GM18511 (cell line): ENCODE data around the gene CD74.
"Not testable (repeated sequence)": the region's sequence is repeated elsewhere in the genome, so short reads cannot be mapped to it uniquely, and the experiment has no call there.

Experiments
- ATAC-seq: cut with Tn5 transposase; IDR thresholded peaks from one replicate; pipeline ENCODE4 v1.9.1; 2021; ENCODE audit warnings: mild to moderate bottlenecking, moderate library complexity; ENCODE audit not compliant: unreplicated experiment

CD74 gene

DNA sequence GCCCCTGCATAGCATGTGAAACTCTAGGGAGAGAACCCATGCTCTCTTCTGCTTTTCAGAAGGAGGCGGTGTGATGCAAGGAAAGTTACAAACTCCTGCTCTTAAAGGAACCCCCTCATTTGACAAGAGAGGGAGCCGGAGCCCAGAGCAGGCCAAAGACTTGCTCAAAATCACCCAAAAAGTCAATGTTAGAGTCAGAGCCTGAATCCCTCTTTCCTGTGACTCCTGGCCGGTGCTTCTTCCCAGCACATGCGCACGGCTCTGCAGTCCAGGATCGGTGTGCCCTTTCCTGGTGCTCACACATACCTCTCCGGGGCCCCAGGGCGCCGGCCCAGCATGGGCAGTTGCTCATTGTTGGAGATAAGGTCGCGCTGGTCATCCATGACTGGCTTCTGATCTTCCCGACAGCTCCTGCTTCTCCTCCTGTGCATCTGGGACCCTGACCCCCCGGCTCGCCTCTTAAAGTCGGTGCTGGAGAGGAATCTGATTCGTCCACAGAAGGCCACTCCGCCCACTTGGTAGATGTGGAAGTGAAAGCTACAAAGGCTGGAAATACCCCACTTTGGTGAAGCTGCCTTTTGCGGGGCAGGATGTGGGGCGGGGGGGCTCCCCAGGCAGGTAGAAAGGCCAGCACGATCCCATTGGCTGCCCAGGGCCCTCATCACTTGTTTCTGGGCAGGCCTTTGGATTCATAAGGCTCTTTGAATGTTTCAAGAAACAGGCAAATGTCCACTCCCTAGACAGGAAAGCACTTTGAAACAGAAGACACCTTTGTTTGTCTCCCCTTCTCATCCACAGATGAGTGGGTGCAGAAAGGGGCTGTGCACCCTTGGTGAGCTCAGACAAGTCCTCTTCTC, at the start of gene CD74:
CD74 (minus strand) TSS at position 592 of the 857 bp plus-strand sequence; CDS start at position 431, 161 bp downstream.
- ATAC-seq = peak; percentile 77

DNA sequence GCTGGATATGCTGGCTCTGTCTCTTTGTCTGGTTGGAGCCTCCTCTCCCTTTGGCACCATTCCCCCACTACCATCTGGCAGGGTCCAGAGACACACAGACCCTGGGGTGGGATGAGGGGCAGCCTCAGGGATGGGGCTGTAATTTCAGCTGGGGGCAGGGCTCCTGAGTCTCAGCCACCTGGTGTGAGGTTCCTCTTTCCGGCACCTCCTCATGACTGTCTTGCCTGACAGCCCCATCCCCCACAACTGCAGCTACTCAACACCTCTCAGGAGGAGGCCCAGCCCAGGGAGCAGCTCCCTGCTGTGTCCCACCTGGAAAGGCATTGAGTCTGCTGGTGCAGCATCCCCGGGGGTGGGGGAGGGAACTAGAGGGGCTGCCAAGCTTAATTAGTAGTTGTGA, 48.5 kb upstream of the CD74 start:
- peak; percentile 86 for ATAC-seq

DNA sequence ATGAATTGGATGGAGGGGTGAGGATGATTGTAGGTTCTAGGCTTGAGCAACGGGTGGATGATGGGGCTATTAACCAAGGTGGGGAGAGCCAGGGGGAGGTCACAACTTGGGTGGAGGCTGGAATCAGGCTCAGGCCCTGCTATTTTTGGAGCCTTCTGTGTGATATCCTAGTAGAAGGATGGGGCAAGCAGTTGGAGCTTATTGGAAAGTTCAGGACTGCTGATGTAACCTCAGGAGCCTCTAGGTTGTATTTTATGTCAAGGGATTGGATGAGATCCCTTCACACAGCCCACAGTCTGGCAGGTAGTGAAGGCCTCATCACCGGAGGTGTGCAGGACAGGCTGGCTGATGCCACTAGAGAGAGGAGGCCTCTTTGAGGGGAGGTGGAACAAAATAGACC, 48.1 kb upstream of the CD74 start:
- no peak for ATAC-seq

DNA sequence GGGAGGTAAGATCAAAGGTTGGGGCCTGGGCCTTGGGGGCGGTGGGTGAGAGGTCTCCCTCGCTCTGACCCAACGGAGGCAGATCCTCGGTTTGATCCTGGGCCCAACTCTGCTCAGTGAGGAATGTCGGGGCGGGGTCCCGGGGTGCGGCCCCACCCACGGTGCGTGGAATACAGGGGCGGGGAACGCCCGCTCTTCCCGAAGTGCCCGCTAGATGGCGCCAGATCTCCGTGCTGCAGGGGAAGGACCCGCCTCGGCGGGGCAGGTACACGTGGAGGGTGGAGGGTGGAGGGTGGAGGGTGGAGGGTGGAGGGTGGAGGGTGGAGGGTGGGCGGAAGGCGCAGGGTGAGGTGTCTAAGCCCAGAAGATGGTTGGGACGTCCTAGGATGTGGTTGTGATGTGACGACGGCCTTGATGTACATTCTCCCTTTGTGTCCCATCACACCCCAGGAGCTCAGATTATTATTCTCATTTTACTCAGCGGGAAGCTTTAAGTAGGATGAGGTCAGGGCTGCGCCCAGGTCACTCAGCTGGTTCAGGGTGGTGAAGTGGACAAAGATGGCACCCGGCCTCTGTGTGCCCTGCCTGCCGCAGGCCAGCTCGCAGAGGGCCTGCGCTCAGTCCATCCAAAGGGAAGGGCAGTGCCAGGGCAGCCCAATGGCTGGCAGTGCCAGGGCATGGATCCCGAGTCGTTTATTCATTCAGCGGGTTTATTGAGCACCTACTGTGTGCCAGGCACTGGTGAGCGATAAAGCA, 46.3 kb upstream of the CD74 start:
- ATAC-seq = peak; percentile 76

DNA sequence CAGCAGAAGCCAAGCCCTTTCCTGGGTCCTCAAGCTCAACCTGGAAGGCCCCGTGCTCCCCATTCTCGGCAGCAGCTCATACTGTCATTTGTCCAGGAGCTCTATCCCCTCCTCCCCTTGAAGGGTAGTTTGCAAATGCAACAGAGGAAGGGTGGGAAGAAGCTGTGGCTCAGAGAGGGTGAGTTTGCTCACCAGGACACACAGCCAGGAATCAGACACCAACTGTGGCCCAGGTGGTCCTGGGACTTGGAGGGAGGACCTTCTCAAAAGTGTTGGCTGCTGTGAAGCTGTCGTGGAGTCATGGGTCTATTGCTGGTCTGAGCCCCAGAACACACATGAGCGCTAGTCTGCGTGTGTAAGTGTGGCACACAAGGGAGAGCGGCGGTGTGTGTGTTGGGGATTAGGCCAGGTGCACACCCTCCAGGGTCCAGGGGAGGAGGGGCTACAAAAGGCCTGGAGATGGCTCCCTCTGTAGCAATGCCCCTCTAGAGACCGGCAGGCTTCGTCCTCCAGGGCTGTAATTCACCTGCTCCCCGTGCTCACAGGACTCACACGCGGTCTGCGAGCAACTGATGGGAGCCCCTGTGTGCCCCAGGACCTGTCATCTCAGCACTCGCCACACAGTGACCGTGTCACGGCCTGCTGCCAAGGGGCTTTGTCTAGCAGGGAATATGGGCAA, 45.0 kb upstream of the CD74 start:
- no peak for ATAC-seq

DNA sequence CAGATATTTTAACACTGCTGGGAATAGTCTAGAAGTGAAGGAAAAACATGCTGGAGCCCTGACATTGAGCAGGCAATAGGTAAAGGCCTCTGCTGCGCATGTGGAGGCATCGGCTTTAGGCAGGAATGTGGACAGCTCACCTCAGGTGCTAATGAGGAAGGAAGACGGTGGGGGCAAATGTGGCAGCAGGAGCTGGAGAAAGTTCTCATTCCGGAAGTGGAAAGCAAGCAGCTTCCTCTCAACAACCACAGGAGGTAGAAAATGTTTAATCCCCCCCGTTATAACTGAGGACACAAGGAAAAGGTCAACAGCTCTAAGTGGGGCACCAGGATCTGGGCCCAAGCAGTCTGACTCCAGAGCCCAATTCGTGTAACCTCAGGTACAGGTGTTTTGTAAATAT, 44.4 kb upstream of the CD74 start:
- no peak for ATAC-seq

DNA sequence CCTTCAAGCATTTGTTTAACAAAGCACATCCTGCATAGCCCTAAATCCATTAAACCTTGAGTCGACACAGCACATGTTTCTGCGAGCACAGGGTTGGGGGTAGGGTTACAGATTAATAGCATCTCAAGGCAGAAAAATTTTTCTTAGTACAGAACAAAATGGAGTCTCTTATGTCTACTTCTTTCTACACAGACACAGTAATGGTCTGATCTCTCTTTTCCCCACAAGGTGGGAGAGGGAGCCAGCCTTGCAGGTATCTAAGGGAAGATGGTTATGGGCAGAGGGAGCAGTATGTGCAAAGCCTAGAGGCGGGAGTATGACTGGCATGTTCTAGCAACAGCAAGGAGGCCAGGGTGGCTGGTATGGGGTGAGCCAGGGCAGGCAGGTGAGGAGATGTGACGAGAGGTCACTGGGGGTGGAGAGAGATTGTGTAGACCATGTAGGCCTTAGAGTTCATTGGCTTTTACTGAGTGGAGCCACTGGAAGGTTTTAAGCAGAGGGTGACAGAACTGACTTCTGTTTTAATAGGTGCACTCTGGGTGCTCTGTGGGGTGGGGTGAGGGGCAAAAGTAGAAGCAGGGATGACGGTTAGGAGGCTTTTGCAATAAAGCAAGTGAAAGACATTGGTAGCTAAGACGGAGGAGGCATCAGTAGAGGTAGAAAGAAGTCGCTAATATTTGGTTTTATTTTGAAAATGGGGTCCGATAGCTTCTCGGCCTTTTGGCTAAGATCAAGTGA, 42.0 kb upstream of the CD74 start:
- ATAC-seq = no peak

DNA sequence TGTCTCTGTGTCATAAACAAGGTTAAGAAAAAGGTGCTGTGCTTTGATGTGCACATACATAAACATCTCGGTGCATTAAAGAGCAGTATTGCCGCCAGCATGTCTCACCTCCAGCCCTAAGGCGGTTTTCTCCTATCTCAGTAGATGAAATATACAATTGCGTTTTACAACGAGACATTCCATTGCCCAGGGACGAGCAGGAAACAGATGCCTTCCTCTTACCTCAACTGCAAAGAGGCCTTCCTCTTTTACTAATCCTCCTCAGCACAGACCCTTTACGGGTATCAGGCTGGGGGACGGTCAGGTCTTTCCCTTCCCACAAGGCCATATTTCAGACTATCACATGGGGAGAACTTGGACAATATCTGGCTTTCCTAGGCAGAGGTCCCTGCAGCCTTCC, 41.3 kb upstream of the CD74 start:
- ATAC-seq = not testable (repeated sequence)

DNA sequence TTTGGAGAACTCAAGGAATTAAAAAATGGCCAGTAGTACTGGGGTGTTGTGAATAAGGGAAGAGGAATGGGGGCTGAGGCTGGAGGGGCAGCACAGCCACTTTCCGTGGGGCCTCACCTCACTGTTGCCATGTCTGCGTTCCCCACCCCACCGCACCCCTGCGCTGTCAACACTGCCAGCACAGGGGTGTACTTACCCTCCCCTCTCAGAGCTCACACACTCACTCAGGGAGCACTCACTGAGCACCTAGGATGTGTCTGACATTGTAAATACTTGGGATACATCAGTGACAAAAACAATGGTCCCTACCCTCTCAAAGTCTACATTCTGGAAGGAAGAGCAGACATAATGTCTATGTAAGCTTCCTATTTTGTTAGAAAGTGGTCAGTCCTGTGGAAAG, 40.2 kb upstream of the CD74 start:
- ATAC-seq = no peak

DNA sequence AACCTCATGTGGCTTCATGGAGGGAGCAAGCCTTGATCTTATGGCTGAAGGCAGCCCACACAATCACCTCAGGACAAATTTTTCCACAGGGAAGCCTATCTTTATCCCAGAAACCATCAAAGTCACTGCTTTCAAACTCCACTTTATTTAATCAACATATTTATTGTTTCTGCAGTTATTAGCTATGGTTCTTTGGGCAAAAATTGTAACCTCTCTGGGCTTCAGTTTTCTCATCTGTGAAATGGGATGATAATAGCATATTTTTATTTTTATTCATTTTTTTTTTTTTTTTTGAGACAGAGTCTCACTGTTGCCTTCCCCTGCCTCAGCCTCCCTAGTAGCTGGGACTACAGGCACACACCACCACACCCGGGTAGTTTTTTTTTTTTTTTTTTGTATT, 38.9 kb upstream of the CD74 start:
- no peak for ATAC-seq

DNA sequence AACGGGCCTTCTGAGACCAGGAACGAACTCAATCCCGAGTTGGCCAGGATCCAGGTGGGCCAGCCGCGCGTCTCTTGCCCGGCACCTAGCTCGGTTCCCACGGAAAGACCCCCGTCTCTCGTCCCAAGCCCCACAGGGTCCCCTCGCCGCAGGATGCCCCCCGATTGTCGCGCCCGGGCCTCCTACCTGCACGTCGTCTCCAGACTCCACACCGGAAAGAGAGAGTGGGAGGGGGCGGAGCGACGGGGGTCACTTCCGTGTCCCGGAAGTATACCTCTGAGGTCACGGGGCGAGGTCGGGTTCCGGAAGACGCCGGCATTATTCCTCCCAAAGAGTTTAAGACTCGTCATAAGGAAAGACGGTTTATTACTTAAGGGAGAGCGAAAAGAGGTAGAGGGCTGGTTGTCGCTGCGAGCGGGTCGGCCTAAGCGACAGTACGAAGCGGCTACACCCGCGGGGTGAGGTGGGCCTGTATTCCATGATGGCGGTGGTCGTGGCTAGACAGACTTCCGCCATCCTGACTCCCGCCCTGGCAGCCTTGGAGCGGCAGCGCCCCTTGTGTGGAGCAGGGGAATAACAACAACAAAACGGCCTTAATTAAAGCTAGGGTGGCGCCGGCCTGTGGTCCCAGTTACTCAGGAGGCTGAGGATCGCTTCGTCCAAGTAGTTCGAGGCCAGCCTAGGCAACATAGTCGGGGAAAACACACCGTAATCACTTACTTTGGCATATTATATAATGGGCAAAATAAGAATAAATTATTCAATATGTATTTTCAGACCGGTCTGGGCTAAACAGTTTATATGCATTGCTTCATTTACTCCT, 37.0 kb upstream of the CD74 start, which contains the start of gene RPS14:
RPS14 (minus strand) TSS at position 223 of the 823 bp plus-strand sequence. CDS start 2,006 bp downstream, outside the sequence.
- peak; percentile 96 for ATAC-seq

DNA sequence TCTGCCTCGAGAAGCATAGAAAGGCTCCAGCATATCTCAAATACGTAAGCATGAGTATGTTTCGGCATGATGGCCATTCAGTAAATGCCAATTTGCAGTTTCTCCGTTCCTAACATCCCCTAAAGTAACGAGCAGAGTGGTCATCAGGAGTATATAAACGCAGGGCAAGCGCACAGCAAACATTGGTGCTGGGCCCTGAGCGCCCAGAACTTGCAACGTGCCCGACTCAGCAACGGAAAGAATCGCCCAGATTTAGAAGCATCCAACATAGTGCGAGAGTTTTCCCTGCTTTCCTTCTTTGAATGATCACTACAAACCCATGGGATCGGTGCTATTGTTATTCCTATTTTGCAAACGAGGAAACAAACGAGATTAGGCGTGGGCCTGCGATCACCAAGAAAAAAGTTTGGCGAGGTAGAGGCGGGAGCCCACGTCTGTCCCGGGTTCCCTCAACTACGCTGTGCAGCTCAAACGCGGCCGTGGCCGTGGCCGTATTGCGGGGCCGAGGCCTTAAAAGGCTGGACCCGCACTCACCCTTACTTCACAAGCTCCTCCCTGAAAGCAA, 36.3 kb upstream of the CD74 start:
- ATAC-seq = peak; percentile 43

DNA sequence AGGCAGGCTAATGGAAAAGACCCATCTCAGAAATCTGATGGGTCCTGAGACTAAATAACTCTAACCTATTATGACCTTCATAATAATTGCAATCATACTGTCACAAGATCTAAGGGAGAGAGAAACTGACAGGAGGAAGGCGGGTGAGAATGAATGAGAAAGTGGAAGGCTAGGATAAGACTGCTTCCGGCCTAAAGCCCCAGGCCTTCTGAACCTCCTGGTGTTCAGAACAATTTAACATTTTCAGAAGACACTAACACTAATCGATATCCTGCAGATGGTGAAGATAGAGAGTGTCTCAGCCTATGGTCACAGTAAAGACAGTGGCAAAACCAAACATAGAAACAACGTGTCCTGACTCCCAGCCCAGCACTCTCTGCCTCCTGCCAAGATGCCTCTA, 35.6 kb upstream of the CD74 start:
- no peak for ATAC-seq

DNA sequence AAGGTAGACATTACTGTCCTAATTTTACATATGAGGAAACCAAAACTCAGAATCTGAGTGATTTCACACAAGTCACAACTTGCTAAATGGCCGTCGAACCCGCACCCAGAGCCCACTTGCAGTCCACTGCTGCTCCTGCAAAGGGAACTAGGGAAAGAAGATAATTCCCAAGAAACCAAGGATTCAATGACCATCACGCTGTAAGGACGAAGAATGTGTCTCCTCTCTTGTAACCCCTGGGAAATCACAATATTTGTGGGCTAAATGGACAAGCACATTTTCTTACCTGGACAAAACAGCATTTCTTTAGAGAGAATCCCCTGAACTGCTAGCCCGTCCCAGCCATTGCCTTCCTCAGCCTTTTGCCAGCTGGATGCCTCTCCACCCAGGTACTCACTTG, 34.5 kb upstream of the CD74 start:
- no peak for ATAC-seq

DNA sequence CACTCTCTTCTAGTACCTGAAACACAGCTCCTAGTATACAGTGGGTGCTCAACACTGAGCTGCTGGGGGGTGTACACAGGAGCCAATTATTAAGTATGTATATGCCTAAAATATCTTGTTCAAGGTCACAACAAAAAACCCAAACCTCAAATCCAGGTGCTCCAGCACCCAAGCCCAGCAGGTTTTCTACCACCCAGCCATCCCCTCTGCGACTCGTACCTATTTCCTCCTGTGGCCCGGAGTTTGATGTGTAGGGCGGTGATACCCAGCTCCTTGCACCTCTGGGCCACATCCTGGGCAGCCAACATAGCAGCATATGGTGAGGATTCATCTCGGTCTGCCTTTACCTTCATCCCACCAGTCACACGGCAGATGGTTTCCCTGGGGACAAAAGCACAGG, 33.9 kb upstream of the CD74 start:
- ATAC-seq = no peak

DNA sequence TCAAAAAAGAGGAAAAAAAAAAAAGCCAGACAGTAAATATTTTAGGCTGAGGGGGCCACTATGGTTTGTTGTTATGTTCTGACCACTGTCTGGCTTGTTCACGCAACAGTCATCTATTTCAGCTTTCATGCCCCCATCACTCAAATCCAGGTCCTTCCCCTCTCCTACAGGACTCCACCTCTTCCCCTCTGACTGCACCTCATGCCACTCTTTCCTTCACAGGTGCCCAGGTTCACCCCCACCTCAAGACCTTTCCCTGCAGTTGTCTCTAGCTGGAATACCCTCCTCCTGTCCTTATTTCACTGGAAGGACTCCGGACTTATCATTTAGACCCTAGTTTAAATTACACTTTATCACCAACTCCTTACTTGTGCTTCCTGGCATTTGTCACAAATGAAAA, 33.4 kb upstream of the CD74 start:
- ATAC-seq = no peak

DNA sequence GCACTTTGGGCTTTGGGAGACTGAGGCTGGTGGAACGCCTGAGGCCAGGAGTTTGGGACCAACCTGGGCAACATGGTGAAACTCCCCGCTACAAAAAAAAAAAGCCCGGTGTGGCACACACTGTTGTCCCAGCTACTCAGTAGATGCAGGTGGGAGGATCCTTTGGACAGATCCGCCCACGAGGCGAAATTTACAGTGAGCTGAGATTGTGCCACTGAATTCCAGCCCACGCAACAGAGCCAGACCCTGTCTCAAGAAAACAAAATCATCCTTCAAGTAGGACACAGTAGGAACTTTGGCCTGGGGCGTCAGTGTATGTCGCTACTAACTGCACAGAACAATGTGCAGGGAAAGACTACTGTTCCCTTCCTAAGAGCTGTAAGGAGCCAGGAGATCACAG, 32.1 kb upstream of the CD74 start:
- no peak for ATAC-seq

DNA sequence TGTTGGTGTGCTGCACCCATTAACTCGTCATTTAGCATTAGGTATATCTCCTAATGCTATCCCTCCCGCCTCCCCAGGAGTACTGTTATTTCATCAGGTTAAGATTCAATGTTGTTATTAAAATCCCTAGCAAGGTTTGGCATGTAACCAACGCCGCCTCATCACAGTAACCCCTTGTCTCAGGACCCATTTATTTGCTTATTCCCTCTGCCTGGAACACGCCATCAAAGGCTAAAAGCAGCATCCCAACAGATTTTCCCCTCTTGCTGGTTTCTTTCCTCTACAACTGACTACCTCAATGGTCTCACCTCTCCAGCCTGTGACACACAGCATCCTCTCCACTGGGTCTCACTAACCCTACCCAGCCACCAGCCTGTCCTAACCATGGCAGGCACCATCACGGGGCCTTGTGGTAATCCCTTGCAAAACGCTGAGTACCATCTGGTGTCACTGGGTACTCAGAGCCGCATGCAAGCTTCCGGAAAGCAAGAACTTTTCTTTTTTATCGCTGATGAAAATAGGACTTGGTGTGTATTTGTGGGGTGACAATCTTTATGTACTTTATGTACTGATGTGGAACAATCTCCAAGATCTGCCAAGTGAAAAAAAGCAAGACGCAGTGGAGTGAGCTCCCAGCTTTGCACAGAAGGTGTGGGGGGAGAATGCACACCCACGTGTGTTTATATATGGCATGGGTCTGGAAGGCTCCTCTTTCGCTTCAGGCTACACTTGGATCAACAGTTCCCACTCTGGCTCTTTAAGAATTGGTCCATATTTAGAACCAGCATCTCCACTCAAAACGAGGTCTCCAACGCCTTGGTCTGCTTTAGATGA, 30.7 kb upstream of the CD74 start:
- no peak for ATAC-seq

DNA sequence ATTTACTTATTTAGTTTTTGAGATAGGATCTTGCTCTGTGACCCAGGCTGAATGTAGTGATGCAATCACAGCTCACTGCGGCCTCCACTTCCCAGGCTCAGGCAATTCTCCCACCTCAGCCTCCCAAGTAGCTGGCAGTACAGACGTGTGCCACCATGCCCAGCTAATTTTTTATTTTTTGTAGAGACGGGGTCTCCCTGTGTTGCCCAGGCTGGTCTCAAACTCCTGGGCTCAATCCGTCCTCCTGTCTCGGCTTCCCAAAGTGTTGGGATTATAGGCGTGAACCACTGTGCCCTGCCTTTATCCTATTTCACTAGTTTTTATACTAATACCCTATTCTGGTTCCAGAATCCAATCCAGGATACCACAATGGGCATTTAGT, 30.0 kb upstream of the CD74 start:
- ATAC-seq = no peak
